H1 (cell line): ENCODE measurements around the gene MALT1. TPM values are rescaled to one million over a fixed set of nuclear protein-coding genes. Genes with fewer than 3 reads are reported as not detected.

Experiments used
- CHD7 ChIP-seq: fragments of 300-600 bp; sonication (generic); IDR thresholded peaks from 2 replicates; pipeline ENCODE4 v1.7.1; 2012; ENCODE audit warnings: low read length, moderate library complexity, mild to moderate bottlenecking, inconsistent platforms; ENCODE audit not compliant: insufficient replicate concordance
- polyA plus RNA-seq, 7 experiments: library from polyadenylated mRNA; depleted of rRNA in 3 of 7; stranded (reverse) in 5 of 7; unstranded in 2 of 7; fragments of >200 nt in 5 of 7; fragments of 200-250 nt in 2 of 7; gene quantifications; 1 replicate in 5 of 7; 2 replicates in 1 of 7; 4 replicates in 1 of 7; pipeline versions ENCODE4 v1.2.1 to v1.2.3, GENCODE V29; 2011 to 2013; ENCODE audit warnings: missing spikeins in 2 of 7, mixed read lengths in 2 of 7
- total RNA-seq: library from RNA; stranded (reverse); fragmentation: NEBNext Ultra II Directional; extraction: Animal tissue kit (Norgen Biotek cat#: 25700); gene quantifications from 2 replicates; pipeline ENCODE4 v1.2.1, GENCODE V29; 2021

Gene MALT1
- total and polyA plus RNA-seq, 2 of the 8 experiments (the other 6 are each of a cell fraction or from before 2014, with no cell fraction given) = 10.7 to 25.9 TPM

GRCh38 chr18:58714259-58714658 is 43.0 kb downstream of the MALT1 start (continued):
- TF ChIP-seq CHD7 = no peak
- TF ChIP-seq, all 59 proteins: peak for 0
